ENCODE data around the gene PDE12.

PDE12 gene, protein sequence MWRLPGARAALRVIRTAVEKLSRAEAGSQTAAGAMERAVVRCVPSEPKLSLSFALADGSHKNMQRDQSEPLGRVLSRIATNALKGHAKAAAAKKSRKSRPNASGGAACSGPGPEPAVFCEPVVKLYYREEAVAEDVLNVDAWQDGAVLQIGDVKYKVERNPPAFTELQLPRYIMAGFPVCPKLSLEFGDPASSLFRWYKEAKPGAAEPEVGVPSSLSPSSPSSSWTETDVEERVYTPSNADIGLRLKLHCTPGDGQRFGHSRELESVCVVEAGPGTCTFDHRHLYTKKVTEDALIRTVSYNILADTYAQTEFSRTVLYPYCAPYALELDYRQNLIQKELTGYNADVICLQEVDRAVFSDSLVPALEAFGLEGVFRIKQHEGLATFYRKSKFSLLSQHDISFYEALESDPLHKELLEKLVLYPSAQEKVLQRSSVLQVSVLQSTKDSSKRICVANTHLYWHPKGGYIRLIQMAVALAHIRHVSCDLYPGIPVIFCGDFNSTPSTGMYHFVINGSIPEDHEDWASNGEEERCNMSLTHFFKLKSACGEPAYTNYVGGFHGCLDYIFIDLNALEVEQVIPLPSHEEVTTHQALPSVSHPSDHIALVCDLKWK

DNA sequence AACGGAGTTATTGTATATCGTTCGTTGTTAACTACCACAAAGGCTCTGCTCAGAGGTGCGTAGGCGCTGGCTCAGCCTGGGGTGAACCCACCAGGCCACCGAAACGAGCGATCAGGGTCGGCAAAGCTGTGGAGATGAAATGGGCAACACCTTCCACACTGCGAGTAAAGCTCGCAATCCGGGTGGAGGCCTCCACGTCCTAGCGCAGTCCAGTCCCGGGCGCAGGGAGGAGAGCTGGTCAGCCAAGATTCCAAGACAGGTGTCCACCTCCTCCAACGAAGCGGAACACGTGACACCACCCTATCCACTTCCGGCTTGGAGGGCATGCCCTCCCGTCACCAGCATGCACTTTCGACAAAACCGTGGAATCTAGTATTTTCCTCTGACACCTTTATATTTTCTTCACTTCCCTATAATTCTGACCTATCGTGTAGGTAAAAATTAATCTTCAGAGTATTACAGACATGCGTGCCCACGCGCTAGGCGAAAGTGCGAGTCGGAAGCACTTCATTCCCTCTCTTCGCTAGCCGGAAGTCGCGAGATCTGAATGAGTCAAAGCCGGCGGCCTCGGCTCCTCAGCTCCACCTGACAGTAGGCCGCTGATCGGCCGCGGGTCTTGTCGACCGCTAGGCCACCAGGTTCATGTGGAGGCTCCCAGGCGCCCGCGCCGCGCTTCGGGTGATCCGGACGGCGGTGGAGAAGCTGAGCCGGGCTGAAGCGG lies at the start of gene PDE12:
PDE12 (plus strand) TSS at position 537 of the 721 bp plus-strand sequence; CDS start at position 643, 106 bp downstream.
- peak; percentile 79 for DNase-seq

- no peak for DNase-seq
These were observed 43.9 kb upstream of the PDE12 start for GRCh38 chr3:57512166-57512565.

DNA sequence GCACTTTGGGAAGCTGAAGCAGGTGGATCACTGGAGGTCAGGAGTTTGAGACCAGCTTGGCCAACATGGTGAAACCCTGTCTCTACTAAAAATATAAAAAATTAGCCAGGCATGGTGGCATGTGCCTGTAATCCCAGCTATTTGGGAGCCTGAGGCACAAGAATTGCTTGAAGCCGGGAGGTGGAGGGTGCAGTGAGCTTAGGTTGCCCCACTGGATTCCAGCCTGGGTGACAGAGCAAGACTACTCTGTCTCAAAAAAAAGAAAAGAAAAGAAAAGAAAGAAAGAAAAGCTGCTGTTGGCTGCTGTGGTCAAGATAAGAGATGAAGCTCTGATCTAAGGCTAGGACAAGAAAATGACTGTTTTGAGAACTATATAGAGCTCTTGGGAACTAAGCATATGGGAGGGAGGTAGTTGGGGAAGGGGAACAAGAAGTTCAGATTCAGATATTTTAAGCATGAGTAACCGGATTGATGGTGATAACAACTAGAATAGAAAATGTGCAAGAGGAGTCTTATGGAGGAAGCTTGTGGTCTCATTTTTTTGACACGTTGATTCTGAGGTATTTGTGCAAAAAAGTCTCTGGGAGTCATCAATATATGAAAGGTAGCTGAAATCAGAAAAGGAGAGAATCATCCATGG lies 37.7 kb upstream of the PDE12 start:
- no peak for DNase-seq

GRCh38 chr3:57530071-57530608 lies 25.9 kb upstream of the PDE12 start:
- DNase-seq = no peak

- DNase-seq = no peak
These were observed 17.6 kb upstream of the PDE12 start for GRCh38 chr3:57538465-57538864.

GRCh38 chr3:57544181-57545125 lies 11.6 kb upstream of the PDE12 start, which contains the start of gene DNAH12:
TSS of gene DNAH12 (minus strand) at chr3:57544344. CDS start at chr3:57542870, 1,474 bp downstream.
- peak; percentile 50 for DNase-seq

- DNase-seq = no peak
These were observed 10.3 kb upstream of the PDE12 start for GRCh38 chr3:57545636-57546268.

GRCh38 chr3:57546616-57547015 lies 9.5 kb upstream of the PDE12 start:
- DNase-seq = no peak

- no peak for DNase-seq
These were observed 768 bp upstream of the PDE12 start for GRCh38 chr3:57555306-57555705.

DNA sequence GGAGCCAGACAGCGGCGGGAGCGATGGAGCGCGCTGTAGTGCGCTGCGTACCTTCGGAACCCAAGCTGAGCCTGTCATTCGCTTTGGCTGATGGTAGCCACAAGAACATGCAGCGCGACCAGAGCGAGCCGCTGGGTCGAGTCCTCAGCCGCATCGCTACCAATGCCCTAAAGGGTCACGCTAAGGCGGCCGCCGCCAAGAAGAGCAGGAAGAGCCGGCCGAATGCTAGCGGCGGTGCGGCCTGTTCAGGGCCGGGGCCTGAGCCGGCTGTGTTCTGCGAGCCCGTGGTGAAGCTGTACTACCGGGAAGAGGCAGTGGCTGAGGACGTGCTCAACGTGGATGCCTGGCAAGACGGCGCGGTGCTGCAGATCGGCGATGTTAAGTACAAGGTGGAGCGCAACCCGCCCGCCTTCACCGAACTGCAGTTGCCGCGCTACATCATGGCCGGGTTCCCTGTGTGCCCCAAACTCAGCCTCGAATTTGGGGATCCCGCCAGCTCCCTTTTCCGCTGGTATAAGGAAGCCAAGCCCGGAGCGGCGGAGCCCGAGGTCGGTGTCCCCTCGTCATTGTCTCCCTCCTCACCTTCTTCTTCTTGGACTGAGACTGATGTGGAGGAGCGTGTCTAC lies 498 bp downstream of the PDE12 start:
- no peak for DNase-seq

DNA sequence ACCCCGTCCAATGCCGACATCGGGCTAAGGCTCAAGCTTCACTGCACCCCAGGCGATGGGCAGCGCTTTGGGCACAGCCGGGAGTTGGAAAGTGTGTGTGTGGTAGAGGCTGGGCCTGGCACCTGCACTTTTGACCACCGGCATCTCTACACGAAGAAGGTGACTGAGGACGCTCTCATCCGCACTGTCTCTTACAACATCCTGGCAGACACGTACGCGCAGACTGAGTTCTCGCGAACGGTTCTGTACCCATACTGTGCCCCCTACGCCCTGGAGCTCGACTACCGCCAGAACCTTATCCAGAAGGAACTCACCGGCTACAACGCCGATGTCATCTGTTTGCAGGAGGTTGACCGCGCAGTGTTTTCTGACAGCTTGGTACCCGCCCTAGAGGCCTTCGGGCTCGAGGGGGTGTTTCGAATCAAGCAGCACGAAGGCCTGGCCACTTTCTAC lies 1.0 kb downstream of the PDE12 start:
- DNase-seq = no peak

GRCh38 chr3:57559526-57559925 lies 3.5 kb downstream of the PDE12 start:
- DNase-seq = no peak

DNA sequence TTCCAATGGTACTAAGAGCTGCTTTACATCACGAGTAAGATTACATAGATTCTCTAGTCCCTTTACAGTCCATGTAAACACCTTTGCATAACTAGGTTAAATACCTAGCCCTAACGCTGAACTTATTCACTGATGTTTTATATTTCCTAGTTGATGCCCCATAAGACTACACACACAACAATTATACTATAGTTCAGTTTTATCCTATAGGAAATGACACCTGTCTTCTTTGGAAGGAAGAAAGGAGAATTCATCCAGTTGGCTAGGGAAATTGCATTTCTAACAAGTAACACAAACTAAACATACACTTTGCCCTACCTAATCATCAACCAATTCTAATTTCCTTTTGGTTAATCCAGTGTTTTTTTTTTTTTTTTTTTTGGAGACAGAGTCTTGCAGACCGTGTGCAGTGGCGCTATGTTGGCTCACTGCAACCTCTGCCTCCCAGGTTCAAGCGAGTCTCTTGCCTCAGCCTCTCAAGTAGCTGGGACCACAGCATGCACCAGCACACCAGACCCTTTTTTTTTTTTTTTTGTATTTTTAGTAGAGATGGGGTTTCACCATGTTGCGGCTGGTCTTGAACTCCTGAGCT lies 13.9 kb downstream of the PDE12 start:
- no peak for DNase-seq

DNA sequence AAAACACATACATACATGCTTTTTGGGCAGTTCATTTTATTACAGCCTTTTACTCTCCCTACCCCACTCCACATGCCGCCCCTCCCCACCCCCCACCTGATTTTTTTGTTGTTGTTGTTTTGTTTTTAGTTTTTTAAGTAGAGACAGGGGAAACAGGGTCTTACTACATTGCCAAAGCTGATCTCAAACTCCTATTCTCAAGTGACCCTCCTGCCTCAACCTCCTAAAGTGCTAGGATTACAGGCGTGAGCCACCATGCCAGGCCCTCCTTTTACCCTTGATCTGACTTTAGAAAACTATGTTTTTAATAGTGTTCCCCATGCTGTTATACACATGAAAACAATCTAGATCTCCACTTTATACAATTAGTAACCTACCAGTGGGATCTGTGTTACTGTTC lies 14.8 kb downstream of the PDE12 start:
- DNase-seq = no peak

DNA sequence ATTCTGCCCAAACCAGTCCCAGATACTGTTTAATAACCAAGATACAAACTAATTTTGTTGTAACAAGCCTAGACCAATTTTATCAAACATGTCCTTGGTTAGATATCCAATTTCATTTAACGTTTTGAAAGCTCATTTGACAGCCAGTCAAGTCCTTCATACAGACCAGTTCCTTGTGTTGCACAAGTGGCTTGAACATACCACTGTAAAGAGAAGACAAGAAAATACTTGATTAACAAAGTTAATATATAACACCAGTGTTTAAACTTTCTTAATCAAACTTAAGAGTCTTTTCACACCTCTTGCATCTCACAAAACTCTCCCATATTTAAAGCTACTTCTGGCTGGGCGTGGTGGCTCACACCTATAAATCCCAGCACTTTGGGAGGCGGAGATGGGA lies 16.0 kb downstream of the PDE12 start:
- DNase-seq = no peak

- DNase-seq = no peak
These were observed 20.0 kb downstream of the PDE12 start for GRCh38 chr3:57575966-57576626.

DNA sequence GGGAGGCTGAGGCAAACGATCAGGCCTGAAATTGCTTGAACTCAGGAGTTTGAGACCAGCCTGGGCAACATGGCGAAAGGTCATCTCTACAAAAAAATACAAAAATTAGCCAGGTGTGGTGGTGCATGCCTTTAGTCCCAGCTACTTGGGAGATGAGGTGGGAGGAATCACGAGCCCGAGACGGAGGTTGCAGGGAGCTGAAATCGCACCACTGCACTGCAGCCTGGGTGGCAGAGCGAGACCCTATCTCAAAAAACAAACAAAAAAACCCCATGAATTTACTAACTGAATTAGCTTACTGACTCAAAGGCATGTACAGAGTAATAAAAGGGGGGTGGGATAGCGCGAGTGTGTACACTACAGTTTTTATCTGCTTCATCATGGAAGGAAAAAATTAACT lies 21.7 kb downstream of the PDE12 start:
- no peak for DNase-seq

DNA sequence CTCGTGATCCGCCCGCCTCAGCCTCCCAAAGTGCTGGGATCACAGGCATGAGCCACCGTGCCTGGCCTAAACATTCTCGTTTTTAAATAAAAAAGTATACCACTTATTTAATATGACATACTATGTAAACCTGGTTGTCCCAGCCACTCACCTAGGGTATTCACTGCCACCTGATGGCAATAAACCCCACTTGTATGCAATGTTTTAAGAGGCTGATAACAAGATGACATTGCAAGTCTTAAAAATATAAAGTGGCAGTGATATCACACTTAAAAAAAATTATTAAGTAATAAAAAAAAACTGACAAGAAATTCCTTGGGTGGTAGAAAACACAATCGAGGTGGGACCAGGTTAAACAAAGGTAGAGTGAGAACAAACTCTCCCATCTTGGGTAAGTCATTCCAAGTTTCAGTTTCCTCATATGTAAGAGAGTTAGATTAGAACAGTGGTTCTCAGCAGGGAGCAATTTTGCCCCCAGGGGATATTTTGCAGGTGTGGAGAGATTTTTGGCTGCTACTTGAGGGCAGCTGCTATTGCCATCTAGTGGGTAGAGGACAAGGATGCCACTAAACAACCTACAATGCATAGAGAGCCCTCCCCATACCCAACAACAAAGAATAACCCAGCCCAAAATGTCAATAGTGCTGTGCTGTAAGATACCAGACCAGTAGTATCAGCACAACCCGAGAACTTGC lies 26.5 kb downstream of the PDE12 start:
- DNase-seq = no peak

DNA sequence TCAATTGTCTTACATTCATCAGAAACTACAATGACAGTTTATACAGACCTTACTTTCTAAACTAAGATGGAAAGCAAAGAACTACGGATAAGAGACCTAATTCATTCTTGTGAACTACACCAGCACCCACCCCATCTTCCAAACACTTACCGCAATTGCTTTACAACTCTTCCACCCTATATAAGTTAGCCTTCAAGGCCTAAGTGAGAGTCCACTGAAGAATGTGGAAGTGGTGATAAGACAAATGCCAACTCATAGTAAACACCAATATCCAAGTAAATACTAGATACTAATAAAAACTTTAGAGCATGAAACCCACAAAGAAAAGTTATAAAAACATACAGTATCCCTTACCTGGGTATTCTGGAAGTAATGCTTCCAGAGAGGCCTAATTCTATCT lies 27.5 kb downstream of the PDE12 start:
- DNase-seq = no peak
